Effector CD4-positive, alpha-beta T cell (primary cell): Measurements from ENCODE around the gene DUSP23.

Experiments used
- DNase-seq: peaks from one replicate; pipeline ENCODE4 v3.0.0-alpha.2; 2020

Gene DUSP23

DNA sequence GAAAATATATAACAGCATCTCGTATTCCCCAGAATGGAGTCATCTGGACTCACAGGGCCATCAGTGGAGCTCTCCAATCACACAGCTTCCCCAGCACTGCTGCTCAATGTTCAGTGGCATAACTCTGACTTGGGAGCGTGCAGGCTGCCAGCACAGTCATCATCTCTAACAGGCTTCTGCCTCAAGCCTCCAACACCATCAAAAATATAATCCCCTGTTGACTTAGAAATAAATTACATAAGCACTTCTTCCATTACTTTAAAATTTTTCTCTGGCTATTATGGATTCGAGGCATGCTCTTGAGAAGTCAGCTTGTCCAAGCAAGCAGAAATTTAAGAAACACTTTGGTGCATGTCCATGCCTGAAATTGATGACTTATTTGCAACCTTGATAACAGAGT is 6.2 kb downstream of the DUSP23 start:
- DNase-seq, result no peak

DNA sequence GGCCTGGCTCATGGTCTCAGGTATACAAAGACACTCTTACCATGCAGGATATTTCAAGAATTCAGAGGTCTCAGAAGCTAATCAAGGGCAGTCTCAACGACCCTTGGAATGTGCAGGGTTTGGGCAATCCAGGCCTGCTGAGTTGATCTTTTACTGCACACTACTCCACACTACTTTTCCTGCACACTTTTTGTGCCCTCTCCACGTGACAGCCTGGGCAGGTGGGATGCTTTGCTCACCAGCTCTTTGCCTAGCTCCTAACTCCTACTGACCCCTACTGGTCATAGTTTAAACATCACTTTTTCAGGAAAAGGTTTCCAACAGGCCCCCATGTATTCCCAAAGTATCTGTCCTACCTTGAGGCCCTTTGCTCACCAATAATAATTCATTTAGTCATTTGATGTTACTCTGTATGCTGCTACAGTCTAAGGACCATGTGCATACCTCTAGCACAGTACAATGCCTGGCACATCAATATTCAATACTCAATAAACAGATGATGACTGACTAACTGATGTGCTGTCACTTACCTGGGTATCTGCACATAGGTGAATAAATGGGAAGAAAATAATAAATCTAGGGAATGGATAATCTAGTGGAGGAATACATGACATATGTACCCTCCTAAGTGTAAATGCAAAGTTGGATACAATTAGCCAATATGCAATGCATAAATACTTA is 9.6 kb downstream of the DUSP23 start:
- no peak for DNase-seq

DNA sequence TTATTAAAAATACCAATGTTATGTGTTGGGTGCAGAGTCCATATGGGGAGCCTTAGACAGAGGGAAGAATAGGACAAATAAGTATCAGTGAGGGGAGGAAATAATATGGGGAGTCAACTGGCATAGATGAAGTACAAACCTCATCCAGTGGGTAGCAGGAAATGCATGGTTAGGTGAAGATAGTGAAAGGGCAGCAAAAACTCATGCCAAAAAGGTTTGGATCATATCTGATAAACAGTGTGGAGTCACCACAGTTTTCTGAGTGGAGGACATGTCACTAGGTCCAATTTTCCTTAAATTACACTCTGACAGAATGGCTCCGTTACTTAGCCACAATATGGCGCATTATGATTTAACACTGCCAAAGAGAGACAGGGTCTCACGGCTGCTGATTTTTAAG is 10.3 kb downstream of the DUSP23 start:
- no peak for DNase-seq

DNA sequence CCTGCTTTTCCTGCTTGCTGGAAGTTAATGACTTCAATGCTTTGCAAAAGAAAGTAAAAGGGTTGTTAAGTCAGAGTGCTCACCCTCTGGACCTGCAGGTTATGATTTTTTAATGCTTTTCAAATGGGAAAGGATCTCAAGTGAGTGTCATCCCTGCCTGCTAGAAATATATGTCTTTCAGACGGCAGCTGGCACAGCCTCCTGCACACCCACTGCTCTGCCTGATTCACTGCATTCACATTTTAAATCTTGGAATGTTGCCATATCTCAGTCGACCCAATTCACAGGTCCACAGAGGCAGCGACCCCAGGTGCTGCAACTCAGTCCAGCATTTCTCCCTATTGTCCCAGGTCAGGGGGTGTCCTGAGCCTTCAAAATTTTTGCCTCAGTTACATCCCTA is 10.7 kb downstream of the DUSP23 start:
- no peak for DNase-seq

DNA sequence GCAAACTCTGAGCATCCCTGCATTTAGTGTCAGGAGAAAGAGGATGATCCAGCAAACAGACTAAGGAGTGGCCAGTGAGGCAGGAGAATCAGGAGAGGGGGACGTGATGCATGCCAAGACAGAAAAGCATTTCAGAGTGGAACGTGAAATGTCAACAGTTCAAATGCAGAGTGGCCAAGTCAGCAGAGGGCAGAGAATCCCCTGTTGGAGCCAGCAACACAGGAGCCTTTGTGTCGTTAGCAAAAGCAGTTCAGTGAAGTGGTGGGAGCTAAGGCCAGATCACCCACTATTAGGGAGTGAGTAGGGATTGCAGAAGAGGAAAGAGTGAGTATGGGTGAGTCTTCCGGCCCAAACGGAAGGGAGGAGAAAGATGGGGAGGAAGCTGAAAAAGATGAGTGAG is 14.8 kb downstream of the DUSP23 start:
- DNase-seq, result no peak

GRCh38 chr1:159798893-159799292 is 18.1 kb downstream of the DUSP23 start:
- peak; percentile 23 for DNase-seq

DNA sequence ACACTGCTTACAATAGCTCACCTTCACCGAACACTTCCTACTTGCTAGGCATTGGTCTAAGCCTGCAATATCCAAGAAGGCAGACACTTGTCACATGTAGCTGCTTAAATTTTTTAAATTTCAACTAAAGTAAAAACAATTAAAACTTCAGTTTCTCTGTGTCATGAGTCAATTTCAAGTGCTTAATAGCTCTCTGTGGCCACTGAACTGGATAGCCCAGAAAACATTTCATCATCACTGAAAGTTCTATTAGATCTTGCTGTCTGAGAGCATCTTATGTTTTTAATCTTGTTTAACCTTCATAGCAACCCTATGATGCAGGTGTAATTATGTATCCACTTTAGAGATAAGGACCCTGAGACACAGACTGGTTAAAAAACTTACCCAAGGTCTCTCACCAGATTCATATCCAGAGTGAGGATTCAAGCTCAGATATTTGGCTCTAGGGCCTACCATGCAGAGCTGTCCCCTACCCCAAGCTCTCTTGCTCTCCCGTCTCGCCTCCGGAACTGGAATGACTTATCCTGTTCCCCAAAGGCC is 18.8 kb downstream of the DUSP23 start:
- no peak for DNase-seq

- no peak for DNase-seq
Measured at GRCh38 chr1:159800177-159800930, 19.6 kb downstream of the DUSP23 start.

GRCh38 chr1:159802111-159802510 is 21.3 kb downstream of the DUSP23 start, which contains the start of gene FCRL6:
Gene FCRL6 (plus strand): TSS chr1:159802360. CDS start chr1:159802425, 65 bp downstream.
- no peak for DNase-seq

DNA sequence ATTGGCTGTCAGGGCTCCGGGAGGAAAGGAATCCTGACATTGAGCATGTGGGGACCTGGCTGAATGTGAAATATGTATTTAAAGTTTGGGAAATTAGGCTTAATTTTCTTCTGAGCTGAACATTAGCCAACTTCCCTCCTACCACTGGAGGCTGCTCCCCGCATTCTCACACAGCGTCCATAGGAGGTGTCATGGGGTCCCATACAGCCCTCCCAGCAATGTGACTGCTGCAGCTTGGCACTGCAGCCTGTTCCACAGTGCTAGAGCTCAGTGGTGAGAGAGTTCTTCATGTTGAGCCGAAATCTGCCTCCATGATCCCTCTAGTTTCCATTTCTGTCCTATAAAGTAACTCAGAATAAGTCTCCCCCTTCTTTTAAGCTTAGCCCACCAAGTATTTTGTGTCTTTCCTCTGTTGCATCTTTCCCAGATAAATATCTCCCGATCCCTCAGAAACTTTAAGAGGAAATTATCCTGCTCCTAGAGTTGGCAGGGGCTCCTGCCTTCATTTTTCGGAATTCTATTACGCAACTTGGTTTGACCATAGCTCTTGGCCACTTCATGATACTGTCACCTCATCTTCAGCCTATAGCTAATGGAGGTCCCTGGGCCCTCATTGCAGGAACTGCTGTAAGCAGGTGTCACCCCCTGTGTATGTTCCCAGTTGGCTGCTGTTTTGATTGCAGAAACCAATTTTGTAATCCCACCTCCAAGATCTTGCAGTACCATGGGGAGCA is 23.4 kb downstream of the DUSP23 start:
- no peak for DNase-seq

DNA sequence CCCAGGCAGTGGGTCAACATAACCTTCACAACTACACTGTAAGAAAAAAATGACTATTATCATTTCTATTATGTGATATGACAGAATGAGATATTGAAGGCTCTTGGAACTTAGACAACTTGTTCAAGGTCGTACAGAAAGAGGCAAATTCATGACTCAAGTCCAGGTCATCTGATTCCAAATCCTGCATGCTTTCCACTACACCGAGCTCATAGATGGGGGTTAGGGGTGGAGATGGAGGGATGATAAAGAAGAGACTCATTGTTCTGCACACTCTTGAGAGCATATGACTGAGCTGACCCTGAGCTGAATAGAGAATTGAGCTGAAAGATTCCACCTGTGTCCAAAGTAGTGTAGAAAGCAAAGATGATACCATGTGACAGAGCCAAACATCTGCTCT is 24.2 kb downstream of the DUSP23 start:
- no peak for DNase-seq

- DNase-seq, result no peak
Measured at GRCh38 chr1:159815926-159816325, 35.2 kb downstream of the DUSP23 start.

DNA sequence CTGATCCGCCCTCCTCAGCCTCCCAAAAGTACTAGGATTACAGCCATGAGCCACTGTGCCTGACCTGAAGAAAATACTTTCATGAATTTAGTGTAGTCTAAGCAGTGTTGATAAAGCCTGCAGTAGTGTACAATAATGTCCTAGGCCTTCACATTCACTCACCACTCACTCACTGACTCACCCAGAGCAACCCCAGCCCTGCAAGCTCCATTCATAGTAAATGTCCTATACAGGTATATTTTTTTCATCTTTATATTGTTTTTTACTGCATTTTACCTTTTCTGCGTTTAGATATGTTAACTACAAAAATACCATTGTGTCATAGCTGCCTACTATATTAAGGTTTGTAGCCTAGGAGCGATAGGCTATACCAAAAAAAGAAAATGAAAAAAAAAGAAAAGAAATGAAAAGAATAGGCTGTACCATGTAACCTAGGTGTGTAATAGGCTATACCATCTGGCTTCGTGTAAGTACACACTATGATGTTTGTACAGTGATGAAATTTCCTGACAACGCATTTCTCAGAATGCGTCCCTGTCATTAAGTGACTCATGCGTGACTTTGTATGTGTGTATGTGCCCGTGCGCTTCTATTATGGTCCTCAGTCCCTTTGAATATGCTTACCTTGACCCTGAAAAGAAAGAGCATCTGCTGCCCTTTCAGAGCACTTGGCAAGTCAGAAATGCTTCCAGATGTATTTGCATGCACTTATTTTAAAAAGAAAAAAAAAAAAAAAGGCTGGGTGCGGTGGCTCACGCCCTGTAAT is 36.7 kb downstream of the DUSP23 start:
- DNase-seq, result no peak

GRCh38 chr1:159821171-159821867 is 40.6 kb downstream of the DUSP23 start:
- peak; percentile 21 for DNase-seq

DNA sequence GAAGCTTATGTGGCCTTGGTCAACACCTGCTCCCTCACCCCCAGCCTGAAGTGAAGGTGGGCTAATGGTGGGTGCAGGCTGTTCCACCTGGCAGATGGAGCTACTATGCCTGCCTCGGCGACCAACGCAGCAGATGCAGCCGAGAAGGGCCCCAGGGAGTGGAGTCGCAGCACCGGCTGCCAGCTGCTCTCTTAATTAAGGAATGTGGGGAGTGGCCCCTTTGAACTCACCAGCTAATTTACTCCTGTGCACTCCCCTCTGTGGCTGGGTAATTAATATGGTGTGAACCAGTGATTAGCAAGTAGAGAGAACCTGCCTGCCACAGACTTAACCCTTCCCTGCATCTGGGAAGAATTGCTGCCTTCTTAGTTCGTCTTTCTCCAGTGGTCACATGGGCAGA is 42.6 kb downstream of the DUSP23 start:
- no peak for DNase-seq

GRCh38 chr1:159825564-159825963 is 44.8 kb downstream of the DUSP23 start:
- no peak for DNase-seq

GRCh38 chr1:159826441-159827101 is 45.8 kb downstream of the DUSP23 start, which contains the start of gene SLAMF8:
Gene SLAMF8 (plus strand): TSS chr1:159826873. CDS start chr1:159826899, 26 bp downstream.
- peak; percentile 12 for DNase-seq

DNA sequence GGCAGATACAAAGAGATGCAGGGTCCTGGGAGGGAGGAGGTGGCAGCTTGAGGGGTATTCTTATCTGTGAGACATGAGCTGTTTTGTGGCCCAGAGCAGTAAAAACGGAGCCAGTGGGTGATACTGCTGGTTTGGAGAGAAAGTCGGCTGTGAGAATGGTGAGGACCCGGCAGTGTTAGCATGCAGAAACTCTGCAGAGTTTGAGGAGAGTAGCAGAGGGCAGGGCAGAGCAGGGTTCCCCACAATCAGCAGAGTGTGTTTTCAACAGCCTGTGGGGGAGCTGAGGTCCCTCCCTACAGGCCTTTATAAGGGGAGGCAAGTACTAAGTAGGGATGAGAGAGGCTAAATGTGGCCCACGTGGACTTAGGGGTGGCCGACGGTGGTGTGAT is 46.3 kb downstream of the DUSP23 start:
- DNase-seq, result no peak

GRCh38 chr1:159827549-159827948 is 46.8 kb downstream of the DUSP23 start:
- DNase-seq, result no peak

DNA sequence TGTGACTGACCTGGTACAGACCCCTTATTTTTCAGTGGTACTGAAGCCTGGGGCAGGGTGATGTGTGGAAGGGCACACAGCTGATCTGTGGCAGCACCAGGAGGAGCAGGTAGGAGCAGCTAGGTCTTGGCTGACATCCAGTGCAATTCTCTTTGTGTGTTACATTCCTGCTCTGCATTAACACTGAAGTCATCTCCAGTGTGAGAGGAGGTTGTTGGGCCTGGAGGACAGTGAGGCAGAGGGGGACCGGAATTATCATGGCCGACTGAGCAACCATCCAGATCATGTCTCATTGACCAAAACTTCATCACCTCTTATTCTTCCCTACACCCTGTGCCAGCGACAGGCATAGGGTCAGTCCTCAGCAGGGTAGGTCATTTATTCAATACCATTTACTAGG is 47.4 kb downstream of the DUSP23 start:
- no peak for DNase-seq

DNA sequence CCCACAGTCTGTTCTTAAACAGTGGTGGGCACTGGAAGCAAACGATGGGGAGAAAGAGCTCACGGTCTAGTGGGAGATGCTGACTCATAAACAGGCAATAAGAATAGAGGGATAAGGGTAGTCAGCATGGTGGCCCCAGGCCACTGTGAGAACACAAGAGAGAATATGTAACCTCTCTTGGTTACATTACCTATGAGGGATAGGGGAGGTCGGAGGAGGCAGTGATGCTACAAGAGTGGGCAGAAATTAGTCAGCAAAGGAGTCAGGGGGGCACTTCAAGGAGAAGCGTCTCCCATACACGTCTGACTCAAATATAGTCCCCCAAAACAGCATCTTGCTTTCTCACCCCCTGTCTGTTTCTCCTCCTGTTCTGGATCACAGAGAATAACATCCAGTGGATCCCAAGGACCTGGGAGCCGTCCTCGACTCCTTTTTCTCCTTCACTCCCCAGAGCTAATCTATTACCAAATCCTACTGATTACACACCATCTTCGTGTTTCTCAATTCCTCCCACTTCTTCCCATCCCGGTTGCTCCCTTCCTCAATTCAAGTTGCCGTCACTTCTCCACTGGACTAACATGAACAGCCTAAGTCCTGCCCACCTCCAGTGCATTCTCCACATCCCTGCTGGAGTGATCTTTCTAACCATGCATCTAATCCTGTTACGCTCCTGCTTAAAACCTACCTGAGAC is 48.0 kb downstream of the DUSP23 start:
- no peak for DNase-seq
